GM18909 (cell line): ENCODE results near the gene KRT33B.
"Not testable (repeated sequence)": the region's sequence is repeated elsewhere in the genome, so short reads cannot be mapped to it uniquely, and the experiment has no call there.

ENCODE experiments used
- ATAC-seq: cut with Tn5 transposase; IDR thresholded peaks from one replicate; pipeline ENCODE4 v1.9.1; 2021; ENCODE audit warnings: mild to moderate bottlenecking; ENCODE audit not compliant: unreplicated experiment, poor library complexity

KRT33B gene

DNA sequence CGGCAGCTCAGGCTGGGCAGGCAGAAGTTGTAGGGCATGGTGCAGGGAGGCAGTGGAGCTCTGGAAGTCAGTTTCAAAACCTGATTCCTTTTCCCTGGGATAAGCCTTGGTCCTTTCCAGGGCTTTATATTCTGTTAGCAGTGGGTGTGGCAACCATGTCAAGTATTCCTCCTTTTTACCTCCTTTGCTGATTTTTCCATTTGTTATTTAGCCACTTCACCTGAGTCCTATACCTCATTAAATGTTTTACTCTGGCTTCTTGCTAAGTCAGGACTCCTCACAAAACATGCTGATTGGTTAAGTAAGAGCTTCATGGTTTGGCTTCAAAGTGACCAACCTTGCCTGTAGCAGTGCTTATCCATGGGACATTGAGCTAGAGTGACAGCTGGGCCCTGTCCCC, at the start of gene KRT33B:
TSS of gene KRT33B (minus strand) at position 101 of the 400 bp plus-strand sequence. CDS start at position 38, 63 bp downstream.
- ATAC-seq = no peak

DNA sequence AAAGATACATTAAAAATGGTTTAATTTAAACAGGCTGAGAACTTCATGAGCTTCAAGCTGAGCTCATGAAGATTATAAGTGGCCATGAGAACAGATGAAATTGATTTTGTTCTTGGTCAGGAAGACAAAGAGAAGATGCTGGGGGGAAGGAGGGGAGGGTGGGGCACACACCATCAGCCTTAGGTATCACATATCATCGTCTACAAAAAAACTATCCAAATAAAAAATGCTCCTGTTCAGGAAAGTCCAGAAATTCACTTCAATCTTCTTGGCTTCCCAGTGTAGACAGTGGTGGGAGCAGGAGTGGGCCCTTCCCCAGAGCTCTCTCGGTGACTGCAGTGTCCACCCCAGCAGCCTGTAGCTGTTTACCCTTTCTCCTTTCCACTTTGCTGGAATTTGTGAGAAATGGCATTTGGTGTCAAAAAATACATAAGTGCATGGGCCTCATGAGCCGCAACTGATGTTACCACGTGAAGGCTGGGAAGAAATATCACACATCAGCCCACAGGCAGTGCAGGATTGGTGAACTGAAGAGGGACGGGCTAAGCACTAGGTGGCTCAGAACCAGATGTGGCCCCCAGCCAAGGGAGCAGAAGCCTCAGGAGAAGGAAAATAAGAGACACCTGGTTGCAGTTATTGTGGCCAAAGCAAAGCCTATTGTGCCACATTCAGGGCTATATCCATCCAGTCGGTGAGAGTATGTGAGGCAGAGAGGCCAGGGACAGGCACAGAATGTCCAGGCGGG, 48.7 kb upstream of the KRT33B start:
- ATAC-seq = no peak

DNA sequence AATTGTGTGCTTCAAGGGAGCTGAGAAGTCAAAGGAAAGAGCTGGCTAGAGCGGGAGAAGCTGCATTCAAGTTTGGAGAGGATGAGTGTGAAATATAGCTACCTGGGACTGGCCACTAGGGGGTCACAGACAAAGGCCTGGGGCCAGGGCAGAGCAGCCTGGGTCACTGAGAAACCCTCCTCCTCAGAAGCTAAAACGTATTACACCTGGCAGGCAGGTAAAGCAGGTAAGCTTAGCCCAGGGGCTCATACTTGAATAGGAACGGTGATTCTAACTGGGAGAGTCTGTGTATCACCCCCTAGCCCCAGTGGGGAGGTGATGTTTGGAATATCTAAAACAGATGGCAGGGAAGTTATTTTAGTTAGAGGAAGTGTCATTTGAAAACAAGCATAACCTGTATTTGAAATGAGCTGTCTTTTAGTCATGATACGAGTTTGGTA, 48.0 kb upstream of the KRT33B start:
- ATAC-seq = no peak

DNA sequence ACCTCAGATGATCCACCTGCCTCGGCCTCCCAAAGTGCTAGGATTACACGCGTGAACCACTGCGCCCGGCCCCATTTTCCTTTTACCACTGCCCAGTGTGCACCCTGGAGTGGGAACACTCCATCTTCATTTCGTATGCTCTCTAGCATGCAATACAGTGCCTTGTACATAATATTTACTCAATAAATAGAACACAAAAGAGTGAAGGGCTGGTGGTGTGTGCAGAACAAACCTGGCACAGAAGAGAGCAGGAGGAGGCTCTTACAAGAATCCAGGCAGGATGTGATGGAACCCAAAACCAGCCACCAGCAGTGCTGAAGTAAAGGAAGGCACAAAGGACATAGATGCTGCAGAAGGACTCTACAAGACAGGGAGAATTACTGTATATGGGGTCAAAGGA, 47.5 kb upstream of the KRT33B start:
- no peak for ATAC-seq

DNA sequence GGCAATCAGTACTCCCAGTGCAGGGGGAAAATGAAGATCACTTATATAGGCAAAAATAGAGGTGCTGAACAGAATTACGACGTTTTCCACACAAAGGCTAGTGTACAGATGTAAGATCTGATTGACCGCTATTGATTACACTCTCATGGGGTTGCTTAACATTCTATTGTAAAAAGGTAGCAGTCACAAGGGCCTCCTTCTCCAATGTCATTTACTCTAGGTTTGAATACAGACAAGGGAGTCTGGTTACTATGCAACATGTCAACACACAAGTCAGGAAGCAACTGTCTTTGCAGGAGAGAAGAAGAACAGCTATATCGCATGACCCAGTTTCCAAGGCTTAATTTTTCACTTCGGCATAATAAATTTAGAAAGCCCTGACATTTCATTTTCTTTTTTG, 46.9 kb upstream of the KRT33B start:
- ATAC-seq = no peak

DNA sequence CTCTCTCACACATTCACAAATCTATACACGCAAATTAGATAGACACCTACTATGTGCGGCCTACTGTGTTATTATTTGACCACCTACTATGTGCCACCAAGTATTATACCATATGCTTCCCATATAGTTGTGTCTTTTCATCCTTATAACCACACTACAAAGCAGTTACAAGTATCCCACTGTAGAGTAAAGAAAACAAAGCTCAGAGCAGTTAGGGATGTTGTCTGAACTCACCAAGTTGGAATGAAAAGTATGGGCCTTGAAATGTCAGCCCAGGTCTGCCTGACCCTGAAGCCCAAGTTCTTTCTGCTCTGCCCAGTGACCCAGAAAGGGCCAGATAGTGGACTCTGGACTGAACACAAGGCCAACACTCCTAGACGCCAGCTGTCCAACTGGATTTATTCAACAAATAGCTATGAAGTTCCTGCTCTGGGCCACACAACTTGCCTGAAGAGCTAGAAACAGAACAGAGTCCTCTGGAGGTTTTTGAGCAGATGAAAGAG, 46.3 kb upstream of the KRT33B start:
- no peak for ATAC-seq

DNA sequence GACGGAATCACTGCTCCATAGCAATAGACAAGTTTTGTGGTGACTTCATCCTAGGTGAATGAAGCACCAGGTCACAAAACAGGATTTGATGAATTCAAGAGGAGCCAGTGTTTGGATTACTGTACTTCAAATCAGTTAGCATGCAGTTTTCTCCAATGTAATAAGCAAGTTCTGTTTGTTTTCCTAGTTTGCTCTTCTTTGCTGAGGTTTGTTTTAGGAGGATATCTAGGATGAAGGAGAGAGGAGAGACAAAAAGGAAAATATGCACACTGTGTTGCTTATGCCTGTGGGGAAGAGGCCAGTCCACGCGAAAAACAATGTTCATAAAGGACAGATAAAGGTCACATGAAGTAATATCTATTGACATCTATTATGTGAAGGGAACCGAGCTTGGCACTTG, 45.8 kb upstream of the KRT33B start:
- no peak for ATAC-seq

DNA sequence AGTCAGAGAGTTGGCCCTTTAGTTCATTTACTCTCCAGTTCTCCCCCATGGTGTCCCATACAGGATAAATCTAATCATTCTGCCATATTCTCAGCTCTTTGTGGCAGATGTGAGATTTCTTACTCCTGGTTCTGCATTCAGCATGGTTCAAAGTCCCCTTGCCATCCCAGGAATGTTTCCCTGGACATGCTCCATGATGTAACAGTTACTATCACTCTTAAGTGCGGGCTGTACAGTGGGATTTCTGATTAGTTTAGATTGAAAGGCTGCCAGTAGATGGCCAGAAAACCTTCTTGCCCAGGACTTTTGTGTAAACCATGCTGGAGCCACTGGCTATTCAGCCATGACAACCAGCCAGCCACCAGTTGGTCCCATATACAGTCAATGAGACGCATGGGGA, 44.4 kb upstream of the KRT33B start:
- no peak for ATAC-seq

DNA sequence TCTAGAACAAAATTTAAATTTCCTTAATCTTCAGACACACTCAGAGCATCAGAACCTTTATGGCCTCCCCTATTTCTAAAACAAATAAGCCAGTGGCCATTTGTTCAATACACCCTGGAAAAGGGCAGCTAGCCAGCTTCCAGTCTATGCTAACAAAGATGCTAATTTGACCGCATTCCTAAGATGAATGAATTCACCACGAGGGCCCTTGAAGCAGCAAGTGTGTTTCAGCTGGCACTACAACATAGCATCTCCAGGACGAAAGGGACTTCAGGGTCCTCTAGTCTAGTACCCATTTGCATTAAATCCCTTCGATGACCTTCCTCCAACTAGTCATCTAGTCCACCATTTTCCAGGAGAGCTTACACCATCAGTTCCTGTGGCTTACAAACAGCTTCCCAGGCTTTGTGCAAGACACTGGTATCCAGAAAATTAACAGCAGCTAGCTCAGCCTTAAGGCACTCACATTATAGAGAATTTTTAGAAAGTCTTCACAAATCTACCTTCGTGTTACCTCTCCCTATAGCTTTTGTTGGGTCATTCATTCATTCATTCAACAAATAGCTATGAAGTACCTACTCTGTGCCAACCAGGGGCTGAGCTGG, 43.8 kb upstream of the KRT33B start:
- ATAC-seq = no peak

DNA sequence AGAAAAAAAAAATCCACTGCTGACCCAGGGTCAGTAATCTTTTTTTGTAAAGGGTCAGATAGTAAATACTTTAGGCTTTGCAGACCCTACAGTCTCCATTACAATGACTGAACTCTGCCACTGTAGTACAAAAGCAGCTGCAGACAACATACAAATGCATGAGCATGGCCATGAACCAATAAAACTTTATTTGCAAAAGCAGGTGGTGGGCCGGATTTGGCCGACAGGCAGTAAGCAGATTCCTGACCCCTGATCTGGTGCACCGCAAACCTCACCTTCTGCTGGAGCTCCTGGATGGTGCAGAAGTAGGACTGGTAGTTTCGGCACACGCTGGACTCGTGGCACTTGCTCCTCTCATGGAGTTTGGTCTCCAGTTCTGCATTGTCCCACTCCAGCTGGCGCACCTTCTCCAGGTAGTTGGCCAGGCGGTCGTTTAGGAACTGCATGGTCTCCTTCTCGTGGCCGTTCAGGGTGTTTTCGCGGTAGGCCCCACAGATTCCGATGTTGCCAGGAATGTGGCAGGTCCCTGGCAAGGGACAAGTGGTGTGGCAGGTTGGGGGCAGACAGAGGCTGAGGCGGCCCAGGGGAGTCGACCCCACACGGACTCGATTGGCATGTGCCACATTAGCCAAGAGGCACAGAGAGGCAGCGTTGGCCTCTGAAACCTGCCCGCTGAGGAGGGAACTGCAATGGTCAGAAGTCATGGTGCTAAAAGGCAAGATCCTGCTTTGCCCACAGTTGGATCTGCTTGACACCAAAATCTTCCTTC, 41.6 kb upstream of the KRT33B start:
- no peak for ATAC-seq

DNA sequence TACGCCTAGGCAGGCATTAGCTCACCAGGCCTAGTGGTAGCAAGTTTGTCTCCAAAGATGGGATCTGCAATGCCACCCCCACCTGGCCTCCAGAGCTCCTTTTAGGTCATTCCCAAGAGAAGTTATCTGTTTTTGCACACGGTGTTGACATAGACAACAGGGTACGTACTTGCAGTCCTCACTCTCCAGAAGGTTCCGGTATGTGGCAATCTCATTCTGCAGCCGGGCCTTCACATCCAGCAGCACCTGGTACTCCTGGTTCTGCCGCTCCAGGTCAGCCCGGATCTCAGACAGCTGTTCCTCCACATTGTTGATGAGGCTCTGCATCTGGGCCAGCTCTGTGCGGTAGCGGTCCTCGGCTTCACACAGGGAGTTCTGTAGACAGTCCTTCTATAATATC, 37.6 kb upstream of the KRT33B start:
- ATAC-seq = no peak

DNA sequence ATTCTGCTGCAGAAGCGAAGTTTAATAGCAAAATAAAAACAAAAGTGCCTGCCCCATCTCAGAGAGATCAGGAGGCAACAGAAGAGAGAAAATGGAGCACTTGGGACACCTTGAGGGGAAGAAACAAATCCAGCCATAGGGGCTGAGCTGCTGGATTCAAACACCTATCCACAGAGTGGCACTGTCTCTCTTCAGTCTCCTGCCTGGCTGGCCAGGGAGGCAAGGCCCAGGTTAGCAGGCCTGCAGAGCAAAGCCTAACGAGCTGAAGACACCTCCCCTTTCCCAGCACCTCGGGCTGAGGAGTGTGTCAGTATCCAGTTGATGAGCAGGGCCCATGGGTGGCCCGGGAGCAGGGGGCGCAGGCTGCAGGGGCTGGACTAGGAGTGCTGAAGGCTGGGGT, 36.6 kb upstream of the KRT33B start:
- no peak for ATAC-seq

DNA sequence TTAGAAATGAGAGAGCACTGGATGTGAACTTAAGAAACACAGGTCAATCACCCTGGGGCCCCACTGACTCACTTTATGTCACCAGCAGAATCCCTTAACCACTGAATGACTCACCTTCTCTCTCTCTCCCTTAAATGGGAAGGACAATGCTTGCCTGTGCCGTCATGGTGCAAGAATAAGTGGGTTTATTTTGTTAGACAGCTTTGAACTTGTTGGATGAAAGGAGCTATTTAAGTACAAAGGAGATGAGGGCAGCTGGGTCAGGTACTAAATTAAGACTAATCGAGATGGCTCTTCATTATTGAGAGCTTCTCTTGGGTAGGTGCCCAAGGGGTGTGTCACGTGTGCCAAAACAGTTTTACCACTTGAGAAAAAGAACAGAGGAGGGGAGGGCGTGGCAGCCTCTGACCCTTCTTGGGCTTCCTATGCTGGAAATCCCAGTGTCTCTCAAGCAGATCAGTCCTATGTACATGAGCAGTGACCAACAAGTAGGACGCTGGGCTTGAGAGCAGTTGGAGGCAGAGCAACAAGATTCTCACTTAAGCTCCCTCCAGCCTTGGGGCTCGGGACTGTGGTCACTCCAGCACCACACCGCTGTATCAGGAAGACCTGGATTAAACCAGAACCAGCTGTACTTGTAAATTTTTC, 34.5 kb upstream of the KRT33B start:
- no peak for ATAC-seq

DNA sequence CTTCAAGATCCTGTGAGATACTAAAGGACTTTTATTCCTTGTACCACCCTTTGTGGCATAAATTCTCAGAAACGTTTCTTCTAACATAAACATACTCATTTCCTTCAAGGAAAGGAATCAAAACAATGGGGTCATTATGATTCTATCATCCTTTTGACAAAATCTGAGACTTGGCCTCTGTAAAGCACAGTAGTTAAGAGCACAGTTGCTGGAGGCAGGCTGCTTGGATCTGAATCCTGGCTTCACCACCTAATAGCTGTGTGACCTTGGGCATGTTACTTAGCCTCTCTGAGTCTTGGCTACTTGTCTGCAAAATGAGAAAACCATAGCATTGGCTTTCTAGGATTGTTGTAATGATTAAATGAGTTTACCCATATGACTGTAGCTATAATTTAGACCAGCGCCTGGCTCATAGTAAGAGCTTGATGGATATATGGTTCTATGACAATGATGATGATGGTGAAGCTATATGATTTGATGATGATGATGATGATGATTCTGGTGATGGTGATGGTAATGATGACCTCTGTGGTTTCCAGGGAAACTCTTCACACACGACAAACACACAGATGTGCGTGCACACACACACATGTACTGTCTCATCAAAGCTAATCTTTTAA, 33.9 kb upstream of the KRT33B start:
- no peak for ATAC-seq

DNA sequence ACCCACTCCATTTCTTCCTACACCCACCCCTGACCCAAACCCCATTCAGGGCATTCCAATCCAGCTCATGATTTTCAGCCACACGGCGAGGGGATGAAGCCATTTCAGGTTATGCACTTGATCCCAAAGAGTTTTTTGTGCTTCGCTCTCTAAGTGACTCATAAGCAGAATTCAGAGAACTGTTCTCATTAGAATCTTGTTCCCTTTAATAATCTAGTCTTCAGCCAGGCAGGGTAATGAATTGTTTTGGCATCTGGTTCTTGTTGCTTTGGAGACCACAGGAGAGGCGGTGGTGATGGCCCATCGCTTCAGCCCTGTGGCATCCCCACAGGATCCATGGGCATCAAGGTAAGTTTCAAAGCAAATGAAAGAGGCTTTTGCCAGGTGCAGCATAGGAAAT, 32.5 kb upstream of the KRT33B start:
- ATAC-seq = no peak

DNA sequence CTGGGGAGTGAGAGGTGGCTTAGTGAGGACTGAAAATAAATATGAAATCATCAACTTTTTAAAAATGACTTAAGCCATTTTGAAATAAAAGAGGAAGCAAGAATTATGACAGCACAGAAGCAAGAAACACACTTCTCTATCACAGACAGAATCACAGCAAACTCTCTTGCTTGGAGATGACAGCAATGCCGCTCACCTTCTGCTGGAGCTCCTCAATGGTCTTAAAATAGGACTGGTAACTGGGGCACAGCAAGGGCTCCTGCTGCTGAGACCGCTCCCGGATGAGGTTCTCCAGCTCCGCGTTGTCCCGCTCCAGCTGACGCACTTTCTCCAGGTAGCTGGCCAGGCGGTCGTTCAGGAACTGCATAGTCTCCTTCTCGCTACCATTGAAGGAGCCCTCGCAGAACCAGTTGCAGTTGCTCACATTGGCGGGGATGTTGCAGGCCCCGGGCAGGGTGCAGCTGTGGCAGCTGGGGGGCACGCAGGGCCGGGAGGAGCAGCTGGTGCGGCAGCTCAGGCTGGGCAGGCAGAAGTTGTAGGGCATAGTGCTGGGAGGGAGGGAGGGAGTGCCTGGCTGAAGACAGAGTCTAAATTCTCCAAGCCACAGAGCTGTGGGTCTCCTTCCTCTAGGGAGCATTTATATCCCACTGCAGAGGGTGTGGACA, 27.5 kb upstream of the KRT33B start, which contains the start of gene KRT31:
TSS of gene KRT31 (minus strand) at position 613 of the 665 bp plus-strand sequence. CDS start at position 544, 69 bp downstream.
- ATAC-seq = no peak

DNA sequence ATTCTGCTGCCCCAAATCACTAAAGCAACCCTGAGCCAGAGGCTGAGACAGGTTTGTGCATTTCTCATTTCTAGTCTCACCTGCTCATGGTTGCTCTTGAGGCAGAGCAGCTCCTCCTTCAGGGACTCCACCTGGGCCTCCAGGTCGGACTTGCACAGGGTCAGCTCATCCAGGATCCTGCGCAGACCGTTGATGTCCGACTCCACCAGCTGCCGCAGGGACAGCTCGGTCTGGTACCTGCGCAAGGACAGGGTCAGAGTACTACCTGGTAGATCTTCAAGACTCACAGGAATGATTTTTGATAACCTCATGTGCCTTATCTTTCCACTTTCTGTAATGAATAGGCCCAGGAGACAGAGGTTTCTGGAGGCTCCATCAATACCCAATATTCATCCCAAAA, 26.7 kb upstream of the KRT33B start:
- ATAC-seq = no peak

DNA sequence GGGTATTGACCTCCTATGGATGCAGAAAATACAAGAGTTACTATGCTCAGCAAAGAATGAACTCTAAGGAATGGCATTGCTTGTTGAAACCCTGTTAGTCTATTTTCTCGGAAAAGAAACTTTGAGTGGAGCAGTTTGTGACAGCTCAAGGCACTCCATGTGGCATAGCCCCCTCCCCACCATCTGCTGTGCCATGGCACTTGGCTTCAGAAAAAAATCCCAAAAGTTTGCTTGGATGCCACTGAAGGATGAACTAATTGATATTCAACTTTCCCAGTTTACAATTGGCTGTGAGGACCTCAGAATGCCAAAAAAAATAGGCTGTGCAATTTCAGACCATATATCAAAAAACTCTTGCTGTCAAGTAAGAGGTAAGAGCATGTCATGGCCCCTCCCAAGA, 26.0 kb upstream of the KRT33B start:
- no peak for ATAC-seq

DNA sequence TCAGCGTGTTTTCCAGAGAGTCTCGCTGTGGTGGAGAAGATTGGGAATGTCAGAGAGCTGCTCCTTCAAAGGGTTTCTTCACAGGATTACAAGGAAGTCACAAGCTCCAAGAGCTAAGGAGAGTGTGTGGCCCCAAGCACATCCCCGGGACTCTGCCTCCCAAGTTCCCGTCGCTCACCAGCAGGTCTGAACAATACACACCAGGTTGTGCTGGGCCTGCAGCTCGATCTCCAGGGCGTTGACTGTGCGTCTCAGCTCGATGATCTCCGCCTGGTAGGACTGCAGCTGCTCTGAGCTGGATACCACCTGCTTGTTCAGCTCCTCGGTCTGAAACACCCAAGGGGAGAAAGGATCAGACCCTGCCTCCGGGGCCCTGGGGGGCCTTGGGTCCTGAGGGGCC, 25.4 kb upstream of the KRT33B start:
- not testable (repeated sequence) for ATAC-seq
